Gastroesophageal sphincter (tissue), 3 donors: Measurements from ENCODE around the gene MYEF2.

Experiments used
- CTCF ChIP-seq, 4 experiments: fragments of 200-600 bp in 2 of 4; fragments of 450-650 bp in 2 of 4; sonication (generic) in 1 of 4; IDR thresholded peaks; one replicate each; pipeline ENCODE4 v1.5.1; 2017 to 2019; ENCODE audit warnings: antibody characterized with exemption in 4 of 4, mild to moderate bottlenecking in 2 of 4, moderate library complexity in 2 of 4
- EP300 ChIP-seq: sonication (generic); formaldehyde crosslinking; IDR thresholded peaks from one replicate; pipeline ENCODE4 v1.6.1; 2017; ENCODE audit warnings: antibody characterized with exemption, mild to moderate bottlenecking
- POLR2A ChIP-seq, 2 donors: fragments of 450-650 bp; IDR thresholded peaks; one replicate each; pipeline ENCODE4 v1.6.1; 2017; ENCODE audit warnings: antibody characterized with exemption in 2 of 2, mild to moderate bottlenecking in 2 of 2, moderate library complexity in 1 of 2

GRCh38 chr15:48178648-48178931 is 495 bp upstream of the MYEF2 start:
- TF ChIP-seq CTCF (IDR thresholded peaks at IDR 0.05) (no peak), EP300 (no peak), POLR2A (IDR thresholded peaks at IDR 0.05) (no peak)
